IMR-90 (cell line): ENCODE measurements around the gene CLDN19. TPM values are rescaled to one million over a fixed set of nuclear protein-coding genes. Genes with fewer than 3 reads are reported as not detected.

Experiments
- ATAC-seq: fragments of 200-7000 bp; cut with Tn5 transposase; 2 replicates; pipeline ENCODE4 v1.9.1; 2020; ENCODE audit warnings: low read depth, mild to moderate bottlenecking, moderate library complexity
- BruUV-seq: library from RNA; stranded (reverse); fragments of 400-500 nt; replicated peaks from 2 replicates; lab custom pipeline; 2021; lab: Mats Ljungman, UMichigan
- CTCF ChIA-PET: fragments of 300-600 bp; formaldehyde crosslinking; extraction: SDS; loops from one replicate; lab custom pipeline; 2021; ENCODE audit warnings: antibody characterized with exemption; lab: Yijun Ruan, JAX
- POLR2A ChIA-PET: fragments of 300-600 bp; sonication (Branson Sonifier 250); formaldehyde crosslinking; loops from one replicate; lab custom pipeline; 2022; ENCODE audit warnings: antibody characterized with exemption; ENCODE audit not compliant: unreplicated experiment; lab: Charles Lee
- DNase-seq: peaks from one replicate; pipeline ENCODE4 v3.0.0; 2013
- H2AFZ ChIP-seq: replicated peaks from 2 replicates; pipeline ENCODE3; 2013; ENCODE audit warnings: low read length, mild to moderate bottlenecking; ENCODE audit not compliant: poor library complexity
- H2AK5ac ChIP-seq: 2 replicates; pipeline ENCODE4 v1.6.1; 2013; ENCODE audit warnings: low read depth, low read length, inconsistent platforms
- H2AK9ac ChIP-seq: replicated peaks from 2 replicates; pipeline ENCODE3; 2013; ENCODE audit warnings: mild to moderate bottlenecking, low read depth, low read length, moderate library complexity; ENCODE audit not compliant: poor library complexity
- H2BK120ac ChIP-seq: 2 replicates; pipeline ENCODE4 v1.6.1; 2013; ENCODE audit warnings: low read depth, low read length, inconsistent platforms
- H2BK15ac ChIP-seq: 3 replicates; pipeline ENCODE4 v1.6.1; 2013; ENCODE audit warnings: low read depth, low read length, inconsistent platforms
- H2BK20ac ChIP-seq: 2 replicates; pipeline ENCODE4 v1.6.1; 2013; ENCODE audit warnings: low read depth, mild to moderate bottlenecking, inconsistent platforms, low read length, moderate library complexity
- H2BK5ac ChIP-seq: 2 replicates; pipeline ENCODE4 v1.6.1; 2013; ENCODE audit warnings: mild to moderate bottlenecking, low read depth, low read length, inconsistent platforms; ENCODE audit not compliant: poor library complexity, severe bottlenecking
- H3K14ac ChIP-seq: replicated peaks from 2 replicates; pipeline ENCODE4 v1.6.1; 2013; ENCODE audit warnings: low read depth, low read length, inconsistent platforms
- H3K18ac ChIP-seq: 2 replicates; pipeline ENCODE4 v1.6.1; 2013; ENCODE audit warnings: low read depth, low read length, control low read depth
- H3K23ac ChIP-seq: 2 replicates; pipeline ENCODE4 v1.6.1; 2013; ENCODE audit warnings: low read depth, low read length, inconsistent platforms
- H3K27ac ChIP-seq: 2 replicates; pipeline ENCODE4 v1.5.1; 2013; ENCODE audit warnings: mild to moderate bottlenecking, control low read depth, low read length; ENCODE audit not compliant: insufficient read depth
- H3K27me3 ChIP-seq: 2 replicates; pipeline ENCODE4 v1.6.1; 2013; ENCODE audit warnings: low read length; ENCODE audit not compliant: control insufficient read depth, insufficient read depth
- H3K36me3 ChIP-seq: 2 replicates; pipeline ENCODE4 v1.6.1; 2013; ENCODE audit warnings: low read length, mixed read lengths; ENCODE audit not compliant: control insufficient read depth, insufficient read depth
- H3K4ac ChIP-seq: 2 replicates; pipeline ENCODE4 v1.6.1; 2013; ENCODE audit warnings: low read depth, low read length, inconsistent platforms
- H3K4me1 ChIP-seq: 2 replicates; pipeline ENCODE4 v1.6.1; 2013; ENCODE audit warnings: low read length, mixed read lengths; ENCODE audit not compliant: control insufficient read depth, insufficient read depth
- H3K4me2 ChIP-seq: 2 replicates; pipeline ENCODE4 v1.6.1; 2013; ENCODE audit warnings: low read depth, mild to moderate bottlenecking, control low read depth, low read length, moderate library complexity
- H3K4me3 ChIP-seq: 2 replicates; pipeline ENCODE4 v1.5.1; 2013; ENCODE audit warnings: low read depth, mild to moderate bottlenecking, control low read depth, low read length, moderate library complexity; ENCODE audit not compliant: insufficient read depth
- H3K56ac ChIP-seq: 2 replicates; pipeline ENCODE4 v1.6.1; 2013; ENCODE audit warnings: low read length, inconsistent platforms; ENCODE audit not compliant: insufficient read depth; ENCODE audit errors: extremely low read depth
- H3K79me1 ChIP-seq, 2 experiments: 2 replicates each; pipeline ENCODE4 v1.6.1; 2013; ENCODE audit warnings: low read length in 2 of 2, inconsistent platforms in 1 of 2, low read depth in 1 of 2
- H3K9ac ChIP-seq: 2 replicates; pipeline ENCODE4 v1.6.1; 2013; ENCODE audit warnings: low read depth, low read length, control low read depth
- H3K9me1 ChIP-seq: 2 replicates; pipeline ENCODE4 v1.6.1; 2013; ENCODE audit warnings: low read length, inconsistent platforms; ENCODE audit not compliant: insufficient read depth
- H3K9me3 ChIP-seq: 2 replicates; pipeline ENCODE4 v1.6.1; 2013; ENCODE audit warnings: low read length; ENCODE audit not compliant: control insufficient read depth, insufficient read depth
- H4K20me1 ChIP-seq: 2 replicates; pipeline ENCODE4 v1.6.1; 2013; ENCODE audit warnings: low read length, inconsistent platforms; ENCODE audit not compliant: insufficient read depth
- H4K5ac ChIP-seq: 2 replicates; pipeline ENCODE4 v1.6.1; 2013; ENCODE audit warnings: mild to moderate bottlenecking, low read depth, low read length, control low read depth
- H4K8ac ChIP-seq, 2 experiments: 2 replicates each; pipeline ENCODE4 v1.6.1; 2013; ENCODE audit warnings: low read depth in 2 of 2, low read length in 2 of 2, control low read depth in 1 of 2, inconsistent platforms in 1 of 2
- H4K91ac ChIP-seq: 2 replicates; pipeline ENCODE4 v1.6.1; 2013; ENCODE audit warnings: low read depth, low read length, inconsistent platforms; ENCODE audit not compliant: insufficient read depth
- BHLHE40 ChIP-seq: fragments of 150-350 bp; IDR thresholded peaks from 2 replicates; pipeline ENCODE4 v1.6.1; 2016; ENCODE audit warnings: mild to moderate bottlenecking, low read depth, low read length
- CEBPB ChIP-seq: IDR thresholded peaks from 2 replicates; pipeline ENCODE4 v1.6.1; 2012; ENCODE audit warnings: low read depth, low read length, improper control_type of control experiment
- ELK1 ChIP-seq: fragments of 150-350 bp; IDR thresholded peaks from 2 replicates; pipeline ENCODE4 v1.6.1; 2016; ENCODE audit warnings: low read depth, mild to moderate bottlenecking, low read length, moderate library complexity, borderline replicate concordance
- FOS ChIP-seq: fragments of 150-350 bp; IDR thresholded peaks from 2 replicates; pipeline ENCODE4 v1.6.1; 2016; ENCODE audit warnings: low read depth, low read length
- POLR2A ChIP-seq: IDR thresholded peaks from 2 replicates; pipeline ENCODE4 v1.6.1; 2012; ENCODE audit warnings: mild to moderate bottlenecking, low read depth, low read length
- SMC3 ChIP-seq: fragments of 150-350 bp; IDR thresholded peaks from 2 replicates; pipeline ENCODE4 v1.6.1; 2016; ENCODE audit warnings: low read depth, mild to moderate bottlenecking, antibody characterized with exemption, low read length, moderate library complexity
- USF2 ChIP-seq: fragments of 150-350 bp; IDR thresholded peaks from 2 replicates; pipeline ENCODE4 v1.6.1; 2017; ENCODE audit warnings: mild to moderate bottlenecking, antibody characterized with exemption, low read length, low read depth
- WGBS, 2 experiments: methylation state at CpG; one replicate each; pipeline versions ENCODE4 v1.1.5 to v1.1.7; 2013; ENCODE audit warnings: missing lambda C conversion rate in 2 of 2; ENCODE audit not compliant: insufficient read length in 1 of 2; ENCODE audit errors: extremely low coverage in 2 of 2; 5-methylcytosine and 5-hydroxymethylcytosine counted together
- dilution Hi-C: fragments of 300-500 bp; cut with HindIII; formaldehyde crosslinking; loops from one replicate; pipeline ENCODE4 v1.14.3; 2018; ENCODE audit warnings: low sequenced_read_pairs; ENCODE audit not compliant: unreplicated experiment
- in situ Hi-C: fragments of 300-500 bp; cut with MboI; formaldehyde crosslinking; loops from 3 replicates; pipeline ENCODE4 v1.14.3; 2019; ENCODE audit warnings: low sequenced_read_pairs, inconsistent platforms, mixed read lengths
- intact Hi-C: fragments of 100-400 bp; cut with micrococcal nuclease; formaldehyde crosslinking; loops from 2 replicates; pipeline ENCODE4 v1.10.0; 2022
- polyA plus RNA-seq, 3 experiments: library from polyadenylated mRNA; depleted of rRNA; stranded (reverse); fragments of >200 nt; gene quantifications; 2 replicates each; pipeline ENCODE4 v1.2.3, GENCODE V29; 2012; ENCODE audit warnings: low replicate concordance in 1 of 3
- total RNA-seq: library from RNA; depleted of rRNA; stranded (reverse); fragments of >200 nt; gene quantifications from 2 replicates; pipeline ENCODE4 v1.2.3, GENCODE V29; 2012

The CLDN19 gene
- total and polyA plus RNA-seq, 2 of the 4 experiments (the other 2 are of a cell fraction), result not detected

DNA sequence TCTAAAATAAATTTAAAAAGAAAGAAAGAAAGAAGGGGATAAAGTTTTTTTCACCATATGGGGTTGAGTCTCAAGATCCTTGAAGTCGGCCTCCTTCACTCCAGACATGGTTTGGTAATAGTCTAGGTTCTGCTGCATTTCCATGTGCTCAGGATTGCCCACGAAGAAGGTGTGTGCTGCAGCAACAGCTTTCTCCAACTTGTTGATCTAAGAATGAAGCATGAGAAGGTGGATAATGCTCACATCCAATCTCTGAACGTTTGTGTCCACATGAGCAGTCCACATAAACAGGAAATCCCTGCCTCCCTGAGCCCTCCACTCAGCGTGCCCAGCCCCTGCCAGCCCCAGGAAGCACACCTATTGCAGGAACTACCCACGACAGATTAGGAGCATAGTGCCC lies 22.2 kb upstream of the CLDN19 start:
- ATAC-seq (no peak), DNase-seq (no peak)
- no peak overlapping the region for H3K4ac ChIP-seq
- no peak overlapping the region for H3K18ac ChIP-seq
- H2AFZ ChIP-seq, result no peak overlapping the region
- TF ChIP-seq BHLHE40 (no peak), POLR2A (no peak), ELK1 (no peak), FOS (no peak), CEBPB (no peak), SMC3 (no peak), USF2 (no peak)
- no peak overlapping the region for H2BK120ac ChIP-seq
- no peak overlapping the region for H4K5ac ChIP-seq
- peaks cover 25% of the 10 kb centered on the region for H3K36me3 ChIP-seq
- H2BK20ac ChIP-seq, result no peak overlapping the region
- no CpG with 5 or more reads among the region's 5 CpGs for WGBS, 2 experiments
- 0 out of 2 replicates have a peak overlapping the region, but pooled peaks have one; percentile 20 for H3K23ac ChIP-seq
- no peak overlapping the region for H2AK9ac ChIP-seq
- BruUV-seq, result no TSS peak
- no peak overlapping the region for H2AK5ac ChIP-seq
- dilution Hi-C loops (no loop called here), in situ Hi-C loops (no loop called here), intact Hi-C loops (loop anchor here (10.0 kb wide), 1 partner anchor 427 kb away; the partner anchor contains the start of gene FOXJ3)
- H3K4me1 ChIP-seq, result no peaks in the 10 kb centered on the region; the same call in 1 of the 2 replicates
- no peak overlapping the region for H2BK15ac ChIP-seq
- no peak overlapping the region for H2BK5ac ChIP-seq
- peaks cover 7% of the 10 kb centered on the region for H3K9me1 ChIP-seq
- H3K14ac ChIP-seq, result no peak overlapping the region
- H4K8ac ChIP-seq, result no peak overlapping the region
- no peak overlapping the region for H3K4me2 ChIP-seq
- H3K79me1 ChIP-seq, result peaks cover 19 to 31% of the 10 kb centered on the region in 2 experiments
- no peak overlapping the region for H4K91ac ChIP-seq
- no peak overlapping the region for H3K4me3 ChIP-seq
- H3K56ac ChIP-seq, result no peak overlapping the region
- H3K9ac ChIP-seq, result no peak overlapping the region
- no peaks in the 10 kb centered on the region for H3K27me3 ChIP-seq
- H3K27ac ChIP-seq, result no peak overlapping the region
- peaks cover 32% of the 10 kb centered on the region for H4K20me1 ChIP-seq
- ChIA-PET POLR2A (interaction anchor here (0.6 kb wide), 1 partner anchor 40 kb away, joined by 5 read pairs; no protein-coding TSS in a partner anchor), CTCF (interaction anchor here (0.6 kb wide), 1 partner anchor 44 kb away, joined by 3 read pairs; no protein-coding TSS in a partner anchor)
- no peaks in the 10 kb centered on the region for H3K9me3 ChIP-seq
